IMR-90 (cell line): ENCODE measurements around the gene ANKRD6. TPM values are rescaled to one million over a fixed set of nuclear protein-coding genes. Genes with fewer than 3 reads are reported as not detected.

Experiments
- ATAC-seq: fragments of 200-7000 bp; cut with Tn5 transposase; 2 replicates; pipeline ENCODE4 v1.9.1; 2020; ENCODE audit warnings: low read depth, mild to moderate bottlenecking, moderate library complexity
- BruUV-seq: library from RNA; stranded (reverse); fragments of 400-500 nt; replicated peaks from 2 replicates; lab custom pipeline; 2021; lab: Mats Ljungman, UMichigan
- CTCF ChIA-PET: fragments of 300-600 bp; formaldehyde crosslinking; extraction: SDS; loops from one replicate; lab custom pipeline; 2021; ENCODE audit warnings: antibody characterized with exemption; lab: Yijun Ruan, JAX
- POLR2A ChIA-PET: fragments of 300-600 bp; sonication (Branson Sonifier 250); formaldehyde crosslinking; loops from one replicate; lab custom pipeline; 2022; ENCODE audit warnings: antibody characterized with exemption; ENCODE audit not compliant: unreplicated experiment; lab: Charles Lee
- DNase-seq: peaks from one replicate; pipeline ENCODE4 v3.0.0; 2013
- H2AFZ ChIP-seq: replicated peaks from 2 replicates; pipeline ENCODE3; 2013; ENCODE audit warnings: low read length, mild to moderate bottlenecking; ENCODE audit not compliant: poor library complexity
- H2AK5ac ChIP-seq: 2 replicates; pipeline ENCODE4 v1.6.1; 2013; ENCODE audit warnings: low read depth, low read length, inconsistent platforms
- H2AK9ac ChIP-seq: replicated peaks from 2 replicates; pipeline ENCODE3; 2013; ENCODE audit warnings: mild to moderate bottlenecking, low read depth, low read length, moderate library complexity; ENCODE audit not compliant: poor library complexity
- H2BK120ac ChIP-seq: 2 replicates; pipeline ENCODE4 v1.6.1; 2013; ENCODE audit warnings: low read depth, low read length, inconsistent platforms
- H2BK15ac ChIP-seq: 3 replicates; pipeline ENCODE4 v1.6.1; 2013; ENCODE audit warnings: low read depth, low read length, inconsistent platforms
- H2BK20ac ChIP-seq: 2 replicates; pipeline ENCODE4 v1.6.1; 2013; ENCODE audit warnings: low read depth, mild to moderate bottlenecking, inconsistent platforms, low read length, moderate library complexity
- H2BK5ac ChIP-seq: 2 replicates; pipeline ENCODE4 v1.6.1; 2013; ENCODE audit warnings: mild to moderate bottlenecking, low read depth, low read length, inconsistent platforms; ENCODE audit not compliant: poor library complexity, severe bottlenecking
- H3K14ac ChIP-seq: replicated peaks from 2 replicates; pipeline ENCODE4 v1.6.1; 2013; ENCODE audit warnings: low read depth, low read length, inconsistent platforms
- H3K18ac ChIP-seq: 2 replicates; pipeline ENCODE4 v1.6.1; 2013; ENCODE audit warnings: low read depth, low read length, control low read depth
- H3K23ac ChIP-seq: 2 replicates; pipeline ENCODE4 v1.6.1; 2013; ENCODE audit warnings: low read depth, low read length, inconsistent platforms
- H3K27ac ChIP-seq: 2 replicates; pipeline ENCODE4 v1.5.1; 2013; ENCODE audit warnings: mild to moderate bottlenecking, control low read depth, low read length; ENCODE audit not compliant: insufficient read depth
- H3K27me3 ChIP-seq: 2 replicates; pipeline ENCODE4 v1.6.1; 2013; ENCODE audit warnings: low read length; ENCODE audit not compliant: control insufficient read depth, insufficient read depth
- H3K36me3 ChIP-seq: 2 replicates; pipeline ENCODE4 v1.6.1; 2013; ENCODE audit warnings: low read length, mixed read lengths; ENCODE audit not compliant: control insufficient read depth, insufficient read depth
- H3K4ac ChIP-seq: 2 replicates; pipeline ENCODE4 v1.6.1; 2013; ENCODE audit warnings: low read depth, low read length, inconsistent platforms
- H3K4me1 ChIP-seq: 2 replicates; pipeline ENCODE4 v1.6.1; 2013; ENCODE audit warnings: low read length, mixed read lengths; ENCODE audit not compliant: control insufficient read depth, insufficient read depth
- H3K4me2 ChIP-seq: 2 replicates; pipeline ENCODE4 v1.6.1; 2013; ENCODE audit warnings: low read depth, mild to moderate bottlenecking, control low read depth, low read length, moderate library complexity
- H3K4me3 ChIP-seq: 2 replicates; pipeline ENCODE4 v1.5.1; 2013; ENCODE audit warnings: low read depth, mild to moderate bottlenecking, control low read depth, low read length, moderate library complexity; ENCODE audit not compliant: insufficient read depth
- H3K56ac ChIP-seq: 2 replicates; pipeline ENCODE4 v1.6.1; 2013; ENCODE audit warnings: low read length, inconsistent platforms; ENCODE audit not compliant: insufficient read depth; ENCODE audit errors: extremely low read depth
- H3K79me1 ChIP-seq, 2 experiments: 2 replicates each; pipeline ENCODE4 v1.6.1; 2013; ENCODE audit warnings: low read length in 2 of 2, inconsistent platforms in 1 of 2, low read depth in 1 of 2
- H3K9ac ChIP-seq: 2 replicates; pipeline ENCODE4 v1.6.1; 2013; ENCODE audit warnings: low read depth, low read length, control low read depth
- H3K9me1 ChIP-seq: 2 replicates; pipeline ENCODE4 v1.6.1; 2013; ENCODE audit warnings: low read length, inconsistent platforms; ENCODE audit not compliant: insufficient read depth
- H3K9me3 ChIP-seq: 2 replicates; pipeline ENCODE4 v1.6.1; 2013; ENCODE audit warnings: low read length; ENCODE audit not compliant: control insufficient read depth, insufficient read depth
- H4K20me1 ChIP-seq: 2 replicates; pipeline ENCODE4 v1.6.1; 2013; ENCODE audit warnings: low read length, inconsistent platforms; ENCODE audit not compliant: insufficient read depth
- H4K5ac ChIP-seq: 2 replicates; pipeline ENCODE4 v1.6.1; 2013; ENCODE audit warnings: mild to moderate bottlenecking, low read depth, low read length, control low read depth
- H4K8ac ChIP-seq, 2 experiments: 2 replicates each; pipeline ENCODE4 v1.6.1; 2013; ENCODE audit warnings: low read depth in 2 of 2, low read length in 2 of 2, control low read depth in 1 of 2, inconsistent platforms in 1 of 2
- H4K91ac ChIP-seq: 2 replicates; pipeline ENCODE4 v1.6.1; 2013; ENCODE audit warnings: low read depth, low read length, inconsistent platforms; ENCODE audit not compliant: insufficient read depth
- BHLHE40 ChIP-seq: fragments of 150-350 bp; IDR thresholded peaks from 2 replicates; pipeline ENCODE4 v1.6.1; 2016; ENCODE audit warnings: mild to moderate bottlenecking, low read depth, low read length
- CHD1 ChIP-seq: IDR thresholded peaks from 2 replicates; pipeline ENCODE4 v1.6.1; 2012; ENCODE audit warnings: low read depth, low read length, improper control_type of control experiment
- FOS ChIP-seq: fragments of 150-350 bp; IDR thresholded peaks from 2 replicates; pipeline ENCODE4 v1.6.1; 2016; ENCODE audit warnings: low read depth, low read length
- MAFK ChIP-seq: IDR thresholded peaks from 2 replicates; pipeline ENCODE4 v1.6.1; 2012; ENCODE audit warnings: low read depth, low read length, improper control_type of control experiment
- MAZ ChIP-seq: IDR thresholded peaks from 2 replicates; pipeline ENCODE4 v1.6.1; 2012; ENCODE audit warnings: low read depth, mild to moderate bottlenecking, low read length, improper control_type of control experiment, moderate library complexity, borderline replicate concordance
- MXI1 ChIP-seq: IDR thresholded peaks from 2 replicates; pipeline ENCODE4 v1.6.1; 2012; ENCODE audit warnings: low read depth, mild to moderate bottlenecking, low read length, moderate library complexity, borderline replicate concordance
- NFE2L2 ChIP-seq: fragments of 150-350 bp; IDR thresholded peaks from 2 replicates; pipeline ENCODE4 v1.6.1; 2016; ENCODE audit warnings: low read depth, mild to moderate bottlenecking, low read length
- POLR2A ChIP-seq: IDR thresholded peaks from 2 replicates; pipeline ENCODE4 v1.6.1; 2012; ENCODE audit warnings: mild to moderate bottlenecking, low read depth, low read length
- RAD21 ChIP-seq: IDR thresholded peaks from 2 replicates; pipeline ENCODE4 v1.6.1; 2012; ENCODE audit warnings: low read length, improper control_type of control experiment
- RCOR1 ChIP-seq: IDR thresholded peaks from 2 replicates; pipeline ENCODE4 v1.6.1; 2012; ENCODE audit warnings: mild to moderate bottlenecking, low read length, improper control_type of control experiment; ENCODE audit not compliant: insufficient replicate concordance
- RFX5 ChIP-seq: IDR thresholded peaks from 2 replicates; pipeline ENCODE4 v1.8.0; 2012; ENCODE audit warnings: low read depth, mild to moderate bottlenecking, low read length, moderate library complexity
- SMC3 ChIP-seq: fragments of 150-350 bp; IDR thresholded peaks from 2 replicates; pipeline ENCODE4 v1.6.1; 2016; ENCODE audit warnings: low read depth, mild to moderate bottlenecking, antibody characterized with exemption, low read length, moderate library complexity
- WGBS, 2 experiments: methylation state at CpG; one replicate each; pipeline versions ENCODE4 v1.1.5 to v1.1.7; 2013; ENCODE audit warnings: missing lambda C conversion rate in 2 of 2; ENCODE audit not compliant: insufficient read length in 1 of 2; ENCODE audit errors: extremely low coverage in 2 of 2; 5-methylcytosine and 5-hydroxymethylcytosine counted together
- dilution Hi-C: fragments of 300-500 bp; cut with HindIII; formaldehyde crosslinking; loops from one replicate; pipeline ENCODE4 v1.14.3; 2018; ENCODE audit warnings: low sequenced_read_pairs; ENCODE audit not compliant: unreplicated experiment
- in situ Hi-C: fragments of 300-500 bp; cut with MboI; formaldehyde crosslinking; loops from 3 replicates; pipeline ENCODE4 v1.14.3; 2019; ENCODE audit warnings: low sequenced_read_pairs, inconsistent platforms, mixed read lengths
- intact Hi-C: fragments of 100-400 bp; cut with micrococcal nuclease; formaldehyde crosslinking; loops from 2 replicates; pipeline ENCODE4 v1.10.0; 2022
- polyA plus RNA-seq, 3 experiments: library from polyadenylated mRNA; depleted of rRNA; stranded (reverse); fragments of >200 nt; gene quantifications; 2 replicates each; pipeline ENCODE4 v1.2.3, GENCODE V29; 2012; ENCODE audit warnings: low replicate concordance in 1 of 3
- total RNA-seq: library from RNA; depleted of rRNA; stranded (reverse); fragments of >200 nt; gene quantifications from 2 replicates; pipeline ENCODE4 v1.2.3, GENCODE V29; 2012
- TF ChIP-seq, protein P1 (sequence below): fragments of 150-350 bp; IDR thresholded peaks from 2 replicates; pipeline ENCODE4 v1.6.1; 2016; ENCODE audit warnings: low read depth, mild to moderate bottlenecking, low read length, moderate library complexity, borderline replicate concordance
- TF ChIP-seq, protein P2 (sequence below): conservative IDR thresholded peaks from 2 replicates; pipeline ENCODE4 v1.5.1; 2012; ENCODE audit warnings: mild to moderate bottlenecking, low read depth, low read length, improper control_type of control experiment
- TF ChIP-seq, protein P3 (sequence below): fragments of 150-350 bp; IDR thresholded peaks from 2 replicates; pipeline ENCODE4 v1.6.1; 2017; ENCODE audit warnings: mild to moderate bottlenecking, antibody characterized with exemption, low read length, low read depth

ANKRD6 gene
- total and polyA plus RNA-seq, 2 of the 4 experiments (the other 2 are of a cell fraction) = 0.12 to 0.18 TPM

DNA sequence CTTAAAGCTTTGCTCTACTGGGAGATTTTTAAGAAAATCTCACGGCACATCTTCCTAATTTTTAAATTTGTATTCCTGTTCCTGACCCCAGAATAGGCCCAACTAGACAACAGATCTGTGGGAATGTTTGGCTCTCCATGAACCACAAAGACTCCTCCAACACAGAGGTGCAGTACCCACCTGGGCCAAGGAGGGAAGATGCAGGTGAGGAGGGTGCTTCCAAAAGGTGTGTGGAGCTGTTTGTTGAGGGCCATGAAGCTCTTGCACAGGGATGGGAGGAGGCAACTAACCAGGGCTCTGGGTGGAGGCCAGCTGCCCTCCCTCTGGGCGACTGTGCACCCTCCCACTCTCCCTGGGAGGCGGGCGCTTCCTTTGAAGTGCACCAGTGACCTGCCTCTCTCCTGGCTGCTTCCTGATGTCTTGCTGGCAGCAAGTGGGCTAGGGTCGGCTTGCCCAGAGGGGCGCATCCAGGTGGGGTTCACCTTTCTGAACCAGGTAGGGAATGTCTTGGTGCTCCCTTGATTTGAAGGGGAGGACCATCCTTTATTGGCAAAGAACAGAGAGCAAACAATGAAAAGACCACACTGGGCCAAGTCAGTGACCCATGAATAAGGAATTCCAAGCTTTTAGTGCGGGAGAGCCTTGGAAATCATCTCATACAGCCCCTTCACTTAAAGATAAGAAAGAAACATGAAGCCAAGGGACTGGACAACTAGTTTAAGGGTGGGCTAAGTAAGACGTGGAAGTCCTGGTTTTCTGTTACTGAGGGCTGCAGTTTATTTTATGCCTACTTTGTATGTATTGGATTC lies 76.0 kb downstream of the ANKRD6 start:
- in situ Hi-C loops (no loop called here), intact Hi-C loops (no loop called here), dilution Hi-C loops (no loop called here)
- Histone ChIP-seq H3K9me3 (no peaks in the 10 kb centered on the region), H4K20me1 (no peaks in the 10 kb centered on the region), H2BK15ac (no peak overlapping the region), H2BK20ac (no peak overlapping the region), H4K8ac (no peak overlapping the region), H2AK9ac (no peak overlapping the region), H3K4me1 (no peaks in the 10 kb centered on the region), H3K4me2 (no peak overlapping the region), H3K14ac (no peak overlapping the region), H3K4me3 (no peak overlapping the region), H4K91ac (no peak overlapping the region), H2AK5ac (no peak overlapping the region), H2BK5ac (no peak overlapping the region), H3K79me1 (no peaks in the 10 kb centered on the region), H3K56ac (no peak overlapping the region), H2BK120ac (no peak overlapping the region), H3K9me1 (no peaks in the 10 kb centered on the region), H3K18ac (no peak overlapping the region), H3K27me3 (no peaks in the 10 kb centered on the region), H3K36me3 (no peaks in the 10 kb centered on the region), H3K27ac (no peak overlapping the region), H3K23ac (no peak overlapping the region), H4K5ac (no peak overlapping the region), H2AFZ (no peak overlapping the region), H3K9ac (no peak overlapping the region), H3K4ac (no peak overlapping the region)
- no TSS peak for BruUV-seq
- ATAC-seq = no peak
- CTCF ChIA-PET = no interaction called here
- no peak for DNase-seq
- WGBS, 2 experiments = no CpG with 5 or more reads among the region's 8 CpGs
- no peak for TF ChIP-seq FOS
- no peak for TF ChIP-seq MAZ
- TF ChIP-seq, protein P1, sequence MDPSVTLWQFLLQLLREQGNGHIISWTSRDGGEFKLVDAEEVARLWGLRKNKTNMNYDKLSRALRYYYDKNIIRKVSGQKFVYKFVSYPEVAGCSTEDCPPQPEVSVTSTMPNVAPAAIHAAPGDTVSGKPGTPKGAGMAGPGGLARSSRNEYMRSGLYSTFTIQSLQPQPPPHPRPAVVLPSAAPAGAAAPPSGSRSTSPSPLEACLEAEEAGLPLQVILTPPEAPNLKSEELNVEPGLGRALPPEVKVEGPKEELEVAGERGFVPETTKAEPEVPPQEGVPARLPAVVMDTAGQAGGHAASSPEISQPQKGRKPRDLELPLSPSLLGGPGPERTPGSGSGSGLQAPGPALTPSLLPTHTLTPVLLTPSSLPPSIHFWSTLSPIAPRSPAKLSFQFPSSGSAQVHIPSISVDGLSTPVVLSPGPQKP = no peak
- TF ChIP-seq BHLHE40 = no peak
- TF ChIP-seq CHD1 = no peak
- TF ChIP-seq MXI1 = no peak
- TF ChIP-seq, protein P2, sequence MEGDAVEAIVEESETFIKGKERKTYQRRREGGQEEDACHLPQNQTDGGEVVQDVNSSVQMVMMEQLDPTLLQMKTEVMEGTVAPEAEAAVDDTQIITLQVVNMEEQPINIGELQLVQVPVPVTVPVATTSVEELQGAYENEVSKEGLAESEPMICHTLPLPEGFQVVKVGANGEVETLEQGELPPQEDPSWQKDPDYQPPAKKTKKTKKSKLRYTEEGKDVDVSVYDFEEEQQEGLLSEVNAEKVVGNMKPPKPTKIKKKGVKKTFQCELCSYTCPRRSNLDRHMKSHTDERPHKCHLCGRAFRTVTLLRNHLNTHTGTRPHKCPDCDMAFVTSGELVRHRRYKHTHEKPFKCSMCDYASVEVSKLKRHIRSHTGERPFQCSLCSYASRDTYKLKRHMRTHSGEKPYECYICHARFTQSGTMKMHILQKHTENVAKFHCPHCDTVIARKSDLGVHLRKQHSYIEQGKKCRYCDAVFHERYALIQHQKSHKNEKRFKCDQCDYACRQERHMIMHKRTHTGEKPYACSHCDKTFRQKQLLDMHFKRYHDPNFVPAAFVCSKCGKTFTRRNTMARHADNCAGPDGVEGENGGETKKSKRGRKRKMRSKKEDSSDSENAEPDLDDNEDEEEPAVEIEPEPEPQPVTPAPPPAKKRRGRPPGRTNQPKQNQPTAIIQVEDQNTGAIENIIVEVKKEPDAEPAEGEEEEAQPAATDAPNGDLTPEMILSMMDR = no peak
- TF ChIP-seq RFX5 = no peak
- TF ChIP-seq POLR2A = no peak
- no peak for TF ChIP-seq NFE2L2
- no peak for TF ChIP-seq RAD21
- no peak for TF ChIP-seq RCOR1
- no peak for TF ChIP-seq SMC3
- TF ChIP-seq, protein P3, sequence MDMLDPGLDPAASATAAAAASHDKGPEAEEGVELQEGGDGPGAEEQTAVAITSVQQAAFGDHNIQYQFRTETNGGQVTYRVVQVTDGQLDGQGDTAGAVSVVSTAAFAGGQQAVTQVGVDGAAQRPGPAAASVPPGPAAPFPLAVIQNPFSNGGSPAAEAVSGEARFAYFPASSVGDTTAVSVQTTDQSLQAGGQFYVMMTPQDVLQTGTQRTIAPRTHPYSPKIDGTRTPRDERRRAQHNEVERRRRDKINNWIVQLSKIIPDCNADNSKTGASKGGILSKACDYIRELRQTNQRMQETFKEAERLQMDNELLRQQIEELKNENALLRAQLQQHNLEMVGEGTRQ = no peak
- no peak for TF ChIP-seq MAFK
- POLR2A ChIA-PET = no interaction called here
